EH (cell line): Measurements from ENCODE around the gene REEP1.
"Not testable (repeated sequence)": the region's sequence is repeated elsewhere in the genome, so short reads cannot be mapped to it uniquely, and the experiment has no call there.

Experiments used
- DNase-seq: peaks from one replicate; pipeline ENCODE4 v3.0.0-alpha.2; 2015; ENCODE audit warnings: low read depth

The REEP1 gene

GRCh38 chr2:86224645-86225355, 112.6 kb downstream of the REEP1 start:
- no peak for DNase-seq

GRCh38 chr2:86223927-86224560, 113.4 kb downstream of the REEP1 start:
- DNase-seq = no peak

DNA sequence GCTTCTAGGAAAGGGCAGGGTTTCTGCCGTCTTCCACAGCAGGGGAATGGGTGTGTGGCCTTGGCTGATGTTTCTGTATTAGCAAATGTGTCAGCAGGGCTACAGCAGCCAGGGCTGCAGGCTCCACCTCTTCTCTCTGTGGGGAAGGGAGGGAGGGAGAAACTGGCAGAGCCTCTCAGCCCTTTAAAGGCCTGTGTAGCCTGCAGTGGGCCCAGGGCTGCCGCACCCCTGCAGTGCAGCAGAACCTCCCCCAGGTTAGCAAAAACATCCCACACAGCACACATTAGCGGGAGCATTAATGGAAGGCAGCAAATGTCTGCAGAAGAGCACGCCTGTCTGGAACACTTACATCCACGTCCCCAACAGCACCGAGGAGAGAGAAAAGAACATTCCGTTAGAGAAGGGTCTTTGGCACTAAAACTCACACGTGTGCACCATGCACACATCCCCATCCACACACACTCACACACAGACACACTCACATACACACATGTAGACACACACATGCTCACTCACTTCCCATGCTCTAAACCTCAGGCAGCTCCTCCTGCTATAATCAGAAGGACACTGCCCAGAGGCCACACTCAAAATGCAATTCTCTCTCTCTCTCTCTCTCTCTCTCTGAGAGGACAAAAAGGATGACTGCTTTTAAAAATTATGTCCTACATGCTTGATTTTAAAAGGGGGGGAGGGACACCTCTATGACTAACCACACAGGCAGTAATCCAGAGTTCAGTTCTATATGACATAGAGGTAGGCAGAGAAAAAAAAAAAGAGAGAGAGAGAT, 114.1 kb downstream of the REEP1 start:
- DNase-seq = peak; percentile 79

DNA sequence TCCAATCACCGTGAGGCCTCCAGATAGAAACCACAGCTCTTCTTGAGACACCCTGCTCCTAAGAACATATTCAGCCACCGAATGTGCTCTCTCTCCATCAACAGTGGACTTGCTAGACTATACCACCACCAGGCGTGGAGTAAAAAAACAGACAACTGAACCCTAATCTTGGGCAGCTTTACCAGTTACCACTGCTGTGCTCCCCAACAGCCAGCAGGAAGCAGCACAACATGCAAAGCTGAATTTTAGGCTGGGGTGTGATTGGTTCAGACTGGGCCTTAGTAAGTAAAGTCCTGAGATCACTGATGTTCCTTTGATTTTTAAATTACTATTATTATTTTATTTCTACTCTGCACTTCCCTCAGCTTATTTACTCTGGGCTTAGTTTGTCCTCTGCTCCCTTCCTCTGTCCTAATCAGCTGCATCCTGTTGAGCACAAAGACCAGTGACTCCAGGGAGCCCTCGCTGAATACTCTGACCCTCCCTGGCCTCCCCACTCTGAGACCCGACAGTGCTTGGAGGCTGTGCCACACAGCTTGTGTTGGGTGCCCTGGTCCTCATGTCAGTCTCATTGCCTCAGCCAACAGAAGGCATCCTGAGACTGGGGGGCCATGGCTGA, 116.3 kb downstream of the REEP1 start:
- DNase-seq = peak; percentile 59

GRCh38 chr2:86219896-86220295, 117.5 kb downstream of the REEP1 start:
- DNase-seq = no peak

- no peak for DNase-seq
These were observed 119.3 kb downstream of the REEP1 start for GRCh38 chr2:86218124-86218523.

- DNase-seq = peak; percentile 48
These were observed 120.6 kb downstream of the REEP1 start for GRCh38 chr2:86216575-86217555.

DNA sequence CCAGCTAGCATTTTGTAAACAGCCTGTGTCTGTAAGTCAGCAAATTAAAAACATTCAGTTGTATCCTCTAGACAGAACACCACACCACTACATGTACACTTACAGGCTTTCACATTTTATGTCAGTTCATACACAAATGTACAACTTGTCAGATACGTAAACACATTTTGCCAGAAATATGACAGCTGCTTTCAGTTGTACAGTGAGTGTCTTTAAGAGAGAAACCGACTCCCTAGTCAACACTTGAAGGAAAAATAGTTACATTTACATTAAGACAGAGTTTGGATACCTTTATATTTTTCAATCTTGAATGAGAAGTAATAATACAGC, 123.0 kb downstream of the REEP1 start:
- DNase-seq = no peak

DNA sequence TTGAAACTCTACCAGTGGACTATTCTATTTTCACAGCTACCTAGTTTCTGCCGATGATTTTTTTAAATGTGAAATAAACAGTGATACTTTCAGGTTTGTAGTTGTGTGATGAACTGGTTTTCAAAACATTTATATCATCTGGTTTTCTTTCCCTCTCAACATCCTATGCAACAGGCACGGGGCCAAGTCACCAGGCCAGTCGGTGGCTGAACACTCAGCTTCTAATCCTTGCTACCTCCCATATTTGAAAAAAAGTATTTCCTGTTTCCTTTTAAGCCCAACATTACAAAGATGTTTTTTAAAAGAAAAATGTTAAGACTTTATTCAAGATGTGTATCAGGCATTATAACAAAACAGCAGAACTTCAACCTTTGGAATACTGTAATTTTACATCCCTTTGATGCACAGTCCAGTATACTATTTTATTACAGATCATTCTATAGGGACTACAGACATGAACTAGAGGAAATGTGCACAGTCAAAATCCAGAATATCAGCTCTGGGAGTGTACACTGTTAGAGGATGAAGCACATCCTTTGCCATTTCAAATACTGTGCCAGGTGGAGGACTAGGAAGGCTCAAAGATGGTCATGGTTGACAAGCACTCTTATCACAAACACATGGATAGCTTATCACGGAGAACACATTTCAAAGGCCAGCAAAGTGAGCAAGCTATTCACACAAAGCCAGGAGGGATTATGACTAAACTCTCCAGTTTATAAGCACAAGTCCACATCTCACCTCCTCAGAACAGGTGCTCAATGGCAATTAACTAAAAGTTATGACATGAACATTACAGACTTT, 123.5 kb downstream of the REEP1 start:
- DNase-seq = peak; percentile 17

GRCh38 chr2:86213056-86213455, 124.4 kb downstream of the REEP1 start:
- no peak for DNase-seq

GRCh38 chr2:86211796-86212188, 125.6 kb downstream of the REEP1 start:
- no peak for DNase-seq

DNA sequence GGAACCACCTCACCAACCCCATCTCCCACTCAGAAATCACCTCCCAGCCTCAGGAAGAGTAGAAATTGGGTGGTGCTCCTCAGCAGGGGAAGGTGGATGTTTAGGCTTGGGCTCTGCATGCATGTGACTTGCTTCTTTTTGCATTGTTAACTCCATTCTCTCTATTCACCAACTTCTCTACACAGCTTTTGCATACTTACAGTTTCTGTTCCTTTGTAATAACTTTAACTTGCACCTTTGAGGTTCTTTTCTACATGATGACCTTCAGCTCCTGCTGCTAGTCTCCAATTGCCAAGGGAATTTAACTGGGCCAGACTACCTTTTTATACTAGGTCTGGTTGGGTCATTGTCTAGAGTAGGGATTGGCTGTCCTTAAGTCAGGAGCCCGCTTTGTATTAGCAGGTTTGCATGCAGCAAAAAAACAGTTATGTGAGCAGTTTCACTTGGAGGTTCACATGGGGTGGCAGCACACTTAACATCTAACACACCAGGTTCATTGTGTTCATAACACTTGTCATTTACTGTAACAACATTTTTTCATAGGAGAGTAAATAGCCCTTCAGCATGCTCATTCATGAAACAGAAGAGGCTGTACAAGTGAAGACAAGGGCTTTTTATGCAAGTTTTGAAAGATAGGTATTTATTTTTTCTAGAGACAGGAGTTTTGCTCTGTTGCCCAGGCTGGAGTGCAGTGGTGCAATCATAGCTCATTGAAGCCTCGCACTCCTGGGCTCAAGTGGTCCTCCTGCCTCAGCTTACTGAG, 126.2 kb downstream of the REEP1 start:
- no peak for DNase-seq

DNA sequence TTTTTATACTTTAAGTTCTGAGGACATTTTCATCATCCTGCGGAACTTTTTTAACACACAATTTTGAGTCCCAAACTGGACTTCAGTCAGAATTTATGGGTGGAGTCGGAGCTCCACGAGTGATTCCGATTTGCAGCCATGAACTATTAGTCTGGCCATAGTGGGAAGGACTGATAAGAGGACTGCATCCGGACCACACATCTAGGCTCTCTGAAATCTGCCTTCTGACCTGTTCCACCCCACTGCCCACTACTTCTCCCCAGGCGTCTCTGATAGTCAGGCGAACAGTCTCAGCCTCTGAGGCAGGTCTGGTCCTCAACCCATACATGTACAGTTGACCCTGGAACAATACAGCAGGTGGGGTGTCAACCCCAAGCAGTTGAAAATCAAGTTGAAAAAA, 133.0 kb downstream of the REEP1 start:
- no peak for DNase-seq

DNA sequence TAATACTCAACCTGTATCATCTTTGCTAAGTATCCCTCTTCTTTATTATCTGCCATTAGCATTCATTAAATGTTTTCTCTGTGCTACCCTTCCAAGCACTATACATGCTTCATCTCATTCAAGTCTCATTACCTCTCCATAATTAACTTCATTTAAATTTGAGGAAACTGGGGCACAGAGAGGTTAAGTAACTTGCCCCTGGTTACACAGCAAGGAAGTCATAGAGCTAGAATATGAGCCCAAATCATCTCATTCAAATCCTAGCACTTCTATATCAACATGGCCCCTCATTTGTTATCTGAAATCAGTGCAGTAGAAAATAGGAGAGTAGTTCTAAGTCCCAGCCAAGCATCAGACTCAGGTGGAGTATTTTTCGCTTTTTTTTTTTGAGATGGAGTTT, 133.8 kb downstream of the REEP1 start:
- DNase-seq = no peak

- no peak for DNase-seq
These were observed 134.7 kb downstream of the REEP1 start for GRCh38 chr2:86202702-86203101.

DNA sequence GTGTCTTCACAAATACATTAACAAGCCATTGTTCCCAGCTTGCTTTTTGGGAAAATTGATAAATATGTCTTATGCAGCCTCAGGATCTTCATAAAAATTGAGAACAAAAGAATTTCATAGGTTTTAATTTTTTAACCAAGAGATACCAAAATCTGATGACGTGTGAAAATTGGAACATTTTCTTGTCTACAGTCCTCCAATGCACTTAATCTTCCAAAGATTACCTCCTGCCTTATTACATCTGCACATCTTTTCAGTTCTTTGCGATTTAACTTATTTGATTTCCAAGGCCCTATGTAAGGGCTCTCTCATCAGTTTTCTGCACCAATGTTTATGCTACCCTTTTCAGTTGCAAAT, 135.1 kb downstream of the REEP1 start:
- no peak for DNase-seq

DNA sequence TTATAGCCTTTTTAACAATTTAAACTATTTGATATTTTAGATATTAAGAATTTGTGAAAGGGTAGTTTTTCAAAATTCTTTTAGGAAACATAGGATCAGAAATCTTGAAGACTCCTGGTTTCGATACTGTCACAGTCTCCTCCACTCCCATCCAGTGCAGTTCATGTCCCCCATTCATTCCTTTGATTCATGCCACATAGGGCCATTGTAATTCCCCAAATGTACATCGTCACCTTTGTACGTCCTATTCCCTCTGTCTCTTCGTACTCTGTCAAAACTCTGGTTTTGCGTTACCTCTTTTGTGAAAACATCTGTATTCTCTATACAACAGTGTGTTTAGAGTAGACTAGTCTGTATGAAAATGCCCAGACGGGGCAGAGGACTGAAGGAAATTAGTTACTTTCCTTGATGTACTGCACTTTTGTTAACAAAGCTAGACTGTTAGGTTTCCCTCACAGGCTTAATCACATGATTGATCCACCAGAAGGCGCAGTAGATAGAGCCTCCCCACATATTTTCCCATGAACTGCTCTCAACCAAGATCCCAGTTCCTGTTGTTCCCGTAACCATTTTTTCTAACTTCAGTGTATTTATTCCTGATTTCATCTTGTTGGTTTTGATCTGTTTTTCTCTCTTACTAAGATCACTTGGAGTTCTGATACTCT, 135.6 kb downstream of the REEP1 start:
- no peak for DNase-seq

- not testable (repeated sequence) for DNase-seq
These were observed 136.9 kb downstream of the REEP1 start for GRCh38 chr2:86200564-86200963.

DNA sequence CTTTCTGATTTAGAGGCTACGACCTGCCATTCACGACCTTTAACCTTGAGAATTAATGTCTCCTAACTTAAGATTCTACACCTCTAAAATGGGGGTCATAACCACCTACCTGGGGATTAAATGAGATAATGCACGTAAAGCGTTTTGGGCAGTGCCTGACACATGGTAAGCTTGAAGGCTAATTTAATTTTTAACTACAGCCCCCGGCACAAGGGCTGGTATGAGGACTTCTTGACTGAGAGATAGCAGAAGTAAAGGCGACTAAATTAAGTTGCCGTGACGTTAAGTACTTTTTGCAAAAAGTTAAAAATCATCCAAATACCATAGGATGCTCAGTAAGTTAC, 137.6 kb downstream of the REEP1 start:
- no peak for DNase-seq
